Islet of Langerhans (tissue), 1 donor: ENCODE data around the gene ACP2.
"Not testable (repeated sequence)": the region's sequence is repeated elsewhere in the genome, so short reads cannot be mapped to it uniquely, and the experiment has no call there.

ENCODE experiments used
- FAIRE-seq: peaks from one replicate; lab custom pipeline; 2011; peaks lifted over from hg19 to GRCh38; lab: Jason Lieb, UNC

Gene ACP2

GRCh38 chr11:47243454-47243853 lies 5.2 kb downstream of the ACP2 start:
- FAIRE-seq, result no peak

GRCh38 chr11:47242596-47243192 lies 5.9 kb downstream of the ACP2 start:
- no peak for FAIRE-seq

GRCh38 chr11:47241841-47242301 lies 6.7 kb downstream of the ACP2 start:
- FAIRE-seq, result no peak

- no peak for FAIRE-seq
These were observed 8.8 kb downstream of the ACP2 start for GRCh38 chr11:47239852-47240251.

- no peak for FAIRE-seq
These were observed 12.1 kb downstream of the ACP2 start for GRCh38 chr11:47236482-47236881.

- FAIRE-seq, result no peak
These were observed 13.5 kb downstream of the ACP2 start for GRCh38 chr11:47235163-47235562.

- FAIRE-seq, result no peak
These were observed 13.9 kb downstream of the ACP2 start for GRCh38 chr11:47234669-47235100.

- no peak for FAIRE-seq
These were observed 14.5 kb downstream of the ACP2 start for GRCh38 chr11:47233989-47234668.

GRCh38 chr11:47233051-47233450 lies 15.6 kb downstream of the ACP2 start:
- FAIRE-seq, result no peak

- FAIRE-seq, result no peak
These were observed 19.5 kb downstream of the ACP2 start for GRCh38 chr11:47229161-47229560.

GRCh38 chr11:47225552-47226400 lies 22.8 kb downstream of the ACP2 start:
- no peak for FAIRE-seq

- FAIRE-seq, result no peak
These were observed 25.9 kb downstream of the ACP2 start for GRCh38 chr11:47222696-47223095.

GRCh38 chr11:47220401-47220821 lies 28.2 kb downstream of the ACP2 start:
- no peak for FAIRE-seq

- FAIRE-seq, result no peak
These were observed 32.4 kb downstream of the ACP2 start for GRCh38 chr11:47216121-47216798.

GRCh38 chr11:47215366-47215910 lies 33.2 kb downstream of the ACP2 start:
- no peak for FAIRE-seq

GRCh38 chr11:47213950-47214565 lies 34.6 kb downstream of the ACP2 start:
- FAIRE-seq, result no peak

GRCh38 chr11:47212938-47213337 lies 35.7 kb downstream of the ACP2 start:
- no peak for FAIRE-seq

- FAIRE-seq, result no peak
These were observed 40.0 kb downstream of the ACP2 start for GRCh38 chr11:47208628-47209027.

- not testable (repeated sequence) for FAIRE-seq
These were observed 40.5 kb downstream of the ACP2 start for GRCh38 chr11:47208008-47208552.

GRCh38 chr11:47207459-47207858 lies 41.2 kb downstream of the ACP2 start:
- FAIRE-seq, result no peak

GRCh38 chr11:47206577-47206976 lies 42.0 kb downstream of the ACP2 start:
- not testable (repeated sequence) for FAIRE-seq

- FAIRE-seq, result no peak
These were observed 44.0 kb downstream of the ACP2 start for GRCh38 chr11:47204637-47204989.
